Liver (tissue), 9 donors: ENCODE results near the gene HTATSF1. TPM values are rescaled to one million over a fixed set of nuclear protein-coding genes. Genes with fewer than 3 reads are reported as not detected.

Experiments
- DNase-seq: peaks from one replicate; pipeline ENCODE4 v3.0.0-alpha.2; 2017; ENCODE audit warnings: low spot score
- H3K27ac ChIP-seq, 2 donors: one replicate each; pipeline ENCODE4 v1.7.0; 2013; ENCODE audit warnings: inconsistent platforms in 2 of 2, low read length in 2 of 2, control low read depth in 1 of 2, low read depth in 1 of 2, mild to moderate bottlenecking in 1 of 2
- H3K27me3 ChIP-seq, 4 donors: one replicate each; pipeline versions ENCODE4 v1.6.1 to v1.7.0; 2013; ENCODE audit warnings: low read length in 3 of 4, inconsistent platforms in 1 of 4, mild to moderate bottlenecking in 1 of 4, moderate library complexity in 1 of 4; ENCODE audit not compliant: control insufficient read depth in 4 of 4, insufficient read depth in 4 of 4
- H3K36me3 ChIP-seq, 4 donors: one replicate each; pipeline versions ENCODE4 v1.6.1 to v1.7.0; 2013; ENCODE audit warnings: low read length in 3 of 4, mild to moderate bottlenecking in 3 of 4, low read depth in 1 of 4, moderate library complexity in 1 of 4; ENCODE audit not compliant: control insufficient read depth in 4 of 4, insufficient read depth in 3 of 4
- H3K4me1 ChIP-seq, 4 donors: one replicate each; pipeline versions ENCODE4 v1.6.1 to v1.7.0; 2013; ENCODE audit warnings: low read length in 3 of 4, mild to moderate bottlenecking in 3 of 4, moderate library complexity in 1 of 4; ENCODE audit not compliant: control insufficient read depth in 4 of 4, insufficient read depth in 4 of 4
- H3K4me3 ChIP-seq, 3 donors: one replicate each; pipeline versions ENCODE4 v1.6.1 to v1.7.0; 2013; ENCODE audit warnings: low read length in 3 of 3, control low read depth in 1 of 3, low read depth in 1 of 3, mild to moderate bottlenecking in 1 of 3
- H3K9ac ChIP-seq, 2 donors: one replicate each; pipeline ENCODE4 v1.7.0; 2013; ENCODE audit warnings: low read length in 2 of 2, mild to moderate bottlenecking in 2 of 2, moderate library complexity in 2 of 2, control low read depth in 1 of 2, low read depth in 1 of 2
- H3K9me3 ChIP-seq, 4 donors: one replicate each; pipeline versions ENCODE4 v1.6.1 to v1.7.0; 2013; ENCODE audit warnings: low read length in 3 of 4; ENCODE audit not compliant: control insufficient read depth in 4 of 4
- EGR1 ChIP-seq, 2 donors: IDR thresholded peaks; 2 replicates each; pipeline ENCODE4 v1.6.1; 2016 to 2018; ENCODE audit warnings: antibody characterized with exemption in 2 of 2, low read depth in 2 of 2
- FOXA1 ChIP-seq: IDR thresholded peaks from 2 replicates; pipeline ENCODE4 v1.6.1; 2016; ENCODE audit warnings: antibody characterized with exemption
- FOXA2 ChIP-seq: IDR thresholded peaks from 2 replicates; pipeline ENCODE4 v1.6.1; 2016; ENCODE audit warnings: antibody characterized with exemption
- GABPA ChIP-seq, 2 donors: IDR thresholded peaks in 1 of 2; conservative IDR thresholded peaks in 1 of 2; 2 replicates each; pipeline ENCODE4 v1.6.1; 2016; ENCODE audit warnings: antibody characterized with exemption in 2 of 2, mild to moderate bottlenecking in 1 of 2, moderate library complexity in 1 of 2
- HNF4A ChIP-seq, 2 donors: conservative IDR thresholded peaks; 2 replicates each; pipeline ENCODE4 v1.6.1; 2016; ENCODE audit warnings: antibody characterized with exemption in 2 of 2, mild to moderate bottlenecking in 2 of 2
- HNF4G ChIP-seq: IDR thresholded peaks from 2 replicates; pipeline ENCODE4 v1.6.1; 2016; ENCODE audit warnings: antibody characterized with exemption
- JUND ChIP-seq, 2 donors: IDR thresholded peaks; 2 replicates each; pipeline ENCODE4 v1.6.1; 2016; ENCODE audit warnings: antibody characterized with exemption in 2 of 2
- NR2F2 ChIP-seq: IDR thresholded peaks from 2 replicates; pipeline ENCODE4 v1.6.1; 2016; ENCODE audit warnings: antibody characterized with exemption
- RAD21 ChIP-seq, 2 donors: IDR thresholded peaks; 2 replicates each; pipeline ENCODE4 v1.6.1; 2016; ENCODE audit warnings: antibody characterized with exemption in 2 of 2, mild to moderate bottlenecking in 2 of 2
- RXRA ChIP-seq, 2 donors: IDR thresholded peaks; 2 replicates each; pipeline ENCODE4 v1.6.1; 2017 to 2018; ENCODE audit warnings: antibody characterized with exemption in 2 of 2, mild to moderate bottlenecking in 1 of 2
- SP1 ChIP-seq: IDR thresholded peaks from 2 replicates; pipeline ENCODE4 v1.6.1; 2018; ENCODE audit warnings: antibody characterized with exemption, mild to moderate bottlenecking
- TAF1 ChIP-seq: conservative IDR thresholded peaks from 2 replicates; pipeline ENCODE4 v1.6.1; 2016; ENCODE audit warnings: antibody characterized with exemption, mild to moderate bottlenecking
- YY1 ChIP-seq: IDR thresholded peaks from 2 replicates; pipeline ENCODE4 v1.6.1; 2016; ENCODE audit warnings: antibody characterized with exemption, mild to moderate bottlenecking
- WGBS: extraction: QIAGEN DNeasy Blood & Tissue Kit; methylation state at CpG from one replicate; pipeline ENCODE4 v1.1.7; 2013; 5-methylcytosine and 5-hydroxymethylcytosine counted together
- polyA plus RNA-seq, 2 donors: library from polyadenylated mRNA; stranded (reverse) in 1 of 2; unstranded in 1 of 2; fragments of 200-250 nt in 1 of 2; fragments of >200 nt in 1 of 2; fragmentation: Nextera tagmentation in 1 of 2; extraction: Ambion mirVana in 1 of 2; gene quantifications; one replicate each; pipeline versions ENCODE4 v1.2.1 to v1.2.3, GENCODE V29; 2013 to 2015
- total RNA-seq, 2 donors: library from RNA; depleted of rRNA; stranded (reverse); fragments of >200 nt; gene quantifications; one replicate each; pipeline ENCODE4 v1.2.3, GENCODE V29; 2014
- TF ChIP-seq, protein P1 (sequence below): fragments of 150-350 bp; IDR thresholded peaks from 2 replicates; pipeline ENCODE4 v1.5.1; 2017; ENCODE audit warnings: improper control_type of control experiment, low read depth, low read length; ENCODE audit not compliant: missing input control
- TF ChIP-seq, protein P2 (sequence below): IDR thresholded peaks from 2 replicates; pipeline ENCODE4 v1.6.1; 2016; ENCODE audit warnings: antibody characterized with exemption
- TF ChIP-seq, protein P3 (sequence below): IDR thresholded peaks from 2 replicates; pipeline ENCODE4 v1.6.1; 2016; ENCODE audit warnings: antibody characterized with exemption
- TF ChIP-seq, protein P4 (sequence below): IDR thresholded peaks from 2 replicates; pipeline ENCODE4 v1.6.1; 2016; ENCODE audit warnings: antibody characterized with exemption, mild to moderate bottlenecking
- donor health status: healthy.
- donor health status: healthy.
- donor health status: healthy.
- donor health status: healthy.
- donor health status: healthy.

HTATSF1 gene
- total and polyA plus RNA-seq, 4 donors: 12.5 to 35.7 (median 14.1) TPM

DNA sequence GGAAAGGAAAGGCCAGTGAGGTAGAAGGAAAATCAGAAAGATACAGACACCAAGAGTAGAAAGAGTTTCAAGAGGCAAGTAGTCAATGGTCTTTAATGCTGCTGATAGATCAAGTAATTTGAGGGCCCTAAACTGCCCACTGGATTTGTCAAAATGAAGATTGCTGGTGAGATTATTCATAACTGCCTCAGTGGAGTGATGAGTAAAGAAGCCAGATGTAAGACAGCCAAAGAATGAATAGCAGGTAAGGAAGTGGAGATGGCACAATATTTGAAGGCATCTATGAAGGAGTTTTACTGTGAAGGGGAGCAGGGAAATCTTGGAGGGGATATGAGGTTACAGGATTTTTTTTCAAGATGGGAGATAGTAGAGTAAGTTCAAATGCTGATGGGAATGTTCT is 49.4 kb upstream of the HTATSF1 start (continued):
- TF ChIP-seq, protein P1, sequence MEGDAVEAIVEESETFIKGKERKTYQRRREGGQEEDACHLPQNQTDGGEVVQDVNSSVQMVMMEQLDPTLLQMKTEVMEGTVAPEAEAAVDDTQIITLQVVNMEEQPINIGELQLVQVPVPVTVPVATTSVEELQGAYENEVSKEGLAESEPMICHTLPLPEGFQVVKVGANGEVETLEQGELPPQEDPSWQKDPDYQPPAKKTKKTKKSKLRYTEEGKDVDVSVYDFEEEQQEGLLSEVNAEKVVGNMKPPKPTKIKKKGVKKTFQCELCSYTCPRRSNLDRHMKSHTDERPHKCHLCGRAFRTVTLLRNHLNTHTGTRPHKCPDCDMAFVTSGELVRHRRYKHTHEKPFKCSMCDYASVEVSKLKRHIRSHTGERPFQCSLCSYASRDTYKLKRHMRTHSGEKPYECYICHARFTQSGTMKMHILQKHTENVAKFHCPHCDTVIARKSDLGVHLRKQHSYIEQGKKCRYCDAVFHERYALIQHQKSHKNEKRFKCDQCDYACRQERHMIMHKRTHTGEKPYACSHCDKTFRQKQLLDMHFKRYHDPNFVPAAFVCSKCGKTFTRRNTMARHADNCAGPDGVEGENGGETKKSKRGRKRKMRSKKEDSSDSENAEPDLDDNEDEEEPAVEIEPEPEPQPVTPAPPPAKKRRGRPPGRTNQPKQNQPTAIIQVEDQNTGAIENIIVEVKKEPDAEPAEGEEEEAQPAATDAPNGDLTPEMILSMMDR: no peak
- TF ChIP-seq FOXA1: no peak
- TF ChIP-seq, protein P2, sequence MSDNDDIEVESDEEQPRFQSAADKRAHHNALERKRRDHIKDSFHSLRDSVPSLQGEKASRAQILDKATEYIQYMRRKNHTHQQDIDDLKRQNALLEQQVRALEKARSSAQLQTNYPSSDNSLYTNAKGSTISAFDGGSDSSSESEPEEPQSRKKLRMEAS: no peak
- TF ChIP-seq RXRA (IDR thresholded peaks at IDR 0.05): no peak
- TF ChIP-seq SP1: no peak
- TF ChIP-seq RAD21 (IDR thresholded peaks at IDR 0.05): no peak
- no peak for TF ChIP-seq FOXA2
- no peak for TF ChIP-seq HNF4A (conservative IDR thresholded peaks at IDR 0.05)
- no peak for TF ChIP-seq HNF4G

DNA sequence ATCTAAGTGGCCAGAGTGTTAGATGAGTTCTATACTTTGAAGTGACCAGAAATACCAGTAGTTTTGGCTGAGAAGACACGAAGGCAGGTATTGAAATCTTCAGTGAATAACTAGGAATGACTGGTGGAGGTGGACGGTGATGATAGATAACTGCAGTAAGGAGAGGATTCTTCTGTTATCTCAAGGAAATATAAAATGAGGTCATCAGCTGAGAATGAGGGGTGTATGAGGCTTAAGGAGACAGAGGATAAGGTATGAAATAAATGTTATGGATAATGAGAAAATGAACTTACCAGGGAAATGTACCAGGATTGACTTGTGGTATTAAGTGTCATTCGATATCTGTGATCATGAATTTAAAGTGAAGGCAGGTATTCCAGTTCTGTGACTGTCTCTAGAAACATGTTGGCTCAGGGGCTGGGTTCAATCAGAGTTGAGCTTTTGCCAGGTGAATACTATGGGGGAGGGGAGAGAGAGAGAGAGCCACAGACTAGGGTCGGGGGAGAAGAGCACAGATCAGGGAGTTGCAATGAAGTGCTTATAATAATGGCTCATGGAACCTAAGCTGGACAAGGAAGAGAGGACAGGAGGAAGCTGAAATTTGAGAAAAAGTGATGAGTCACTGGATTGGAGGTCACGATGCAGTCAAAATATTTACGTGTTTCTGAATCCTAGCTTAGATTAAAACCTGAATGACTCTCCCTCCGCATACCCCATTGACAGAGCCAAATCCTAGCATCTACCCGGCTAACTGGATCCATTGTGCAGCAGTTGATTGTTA is 47.2 kb upstream of the HTATSF1 start:
- Histone ChIP-seq H3K4me3 (no peak overlapping the region), H3K9ac (no peak overlapping the region), H3K27me3 (no peaks in the 10 kb centered on the region), H3K4me1 (no peaks in the 10 kb centered on the region), H3K9me3 (no peaks in the 10 kb centered on the region), H3K36me3 (no peaks in the 10 kb centered on the region), H3K27ac (no peak overlapping the region)
- 54% methylated on average over 8 of the region's 8 CpGs for WGBS
- no peak for TF ChIP-seq FOXA1
- no peak for TF ChIP-seq GABPA (IDR thresholded peaks at IDR 0.05 in 1 of 2, conservative IDR thresholded peaks at IDR 0.05 in 1 of 2)
- TF ChIP-seq, protein P1: no peak
- no peak for TF ChIP-seq RAD21 (IDR thresholded peaks at IDR 0.05)
- DNase-seq: no peak

DNA sequence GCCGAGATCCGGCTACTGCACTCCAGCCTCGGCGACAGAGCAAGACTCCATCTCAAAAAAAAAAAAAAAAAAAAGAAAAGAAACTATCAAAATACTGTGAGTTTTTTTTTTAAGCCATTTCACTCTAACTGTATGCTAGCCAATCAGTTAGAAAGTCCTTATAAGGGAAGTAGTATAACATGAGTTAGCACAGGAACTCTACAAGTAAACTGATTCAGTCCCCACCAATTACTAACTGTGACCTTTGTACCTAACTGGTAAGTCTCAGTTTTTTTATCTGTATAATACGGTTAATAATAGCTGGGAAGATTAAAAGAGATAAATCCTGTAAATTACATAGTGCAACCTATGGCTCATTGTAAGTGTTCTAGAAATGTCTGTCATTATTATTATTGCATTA is 44.8 kb upstream of the HTATSF1 start:
- no peak overlapping the region for H3K9ac ChIP-seq
- no peak overlapping the region for H3K4me3 ChIP-seq
- H3K27ac ChIP-seq: no peak overlapping the region
- no peak for DNase-seq
- no peaks in the 10 kb centered on the region for H3K4me1 ChIP-seq
- no peaks in the 10 kb centered on the region for H3K9me3 ChIP-seq
- peaks cover 0 to 2% (median 0%) of the 10 kb centered on the region in 4 donors for H3K27me3 ChIP-seq
- H3K36me3 ChIP-seq: no peaks in the 10 kb centered on the region
- WGBS: 90% methylated on average over 5 of the region's 5 CpGs
- TF ChIP-seq, protein P2: no peak
- TF ChIP-seq GABPA (IDR thresholded peaks at IDR 0.05 in 1 of 2, conservative IDR thresholded peaks at IDR 0.05 in 1 of 2): no peak
- TF ChIP-seq HNF4A (conservative IDR thresholded peaks at IDR 0.05): no peak
- TF ChIP-seq NR2F2: no peak
- TF ChIP-seq, protein P3, sequence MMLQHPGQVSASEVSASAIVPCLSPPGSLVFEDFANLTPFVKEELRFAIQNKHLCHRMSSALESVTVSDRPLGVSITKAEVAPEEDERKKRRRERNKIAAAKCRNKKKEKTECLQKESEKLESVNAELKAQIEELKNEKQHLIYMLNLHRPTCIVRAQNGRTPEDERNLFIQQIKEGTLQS: no peak
- no peak for TF ChIP-seq RXRA (IDR thresholded peaks at IDR 0.05)
- TF ChIP-seq YY1: no peak
- TF ChIP-seq HNF4G: no peak
- TF ChIP-seq FOXA1: no peak
- TF ChIP-seq, protein P1: no peak
- TF ChIP-seq SP1: no peak
- TF ChIP-seq EGR1 (IDR thresholded peaks at IDR 0.05; ENCODE audit: low read depth in 2 of 2): no peak
- TF ChIP-seq TAF1: no peak
- TF ChIP-seq, protein P4, sequence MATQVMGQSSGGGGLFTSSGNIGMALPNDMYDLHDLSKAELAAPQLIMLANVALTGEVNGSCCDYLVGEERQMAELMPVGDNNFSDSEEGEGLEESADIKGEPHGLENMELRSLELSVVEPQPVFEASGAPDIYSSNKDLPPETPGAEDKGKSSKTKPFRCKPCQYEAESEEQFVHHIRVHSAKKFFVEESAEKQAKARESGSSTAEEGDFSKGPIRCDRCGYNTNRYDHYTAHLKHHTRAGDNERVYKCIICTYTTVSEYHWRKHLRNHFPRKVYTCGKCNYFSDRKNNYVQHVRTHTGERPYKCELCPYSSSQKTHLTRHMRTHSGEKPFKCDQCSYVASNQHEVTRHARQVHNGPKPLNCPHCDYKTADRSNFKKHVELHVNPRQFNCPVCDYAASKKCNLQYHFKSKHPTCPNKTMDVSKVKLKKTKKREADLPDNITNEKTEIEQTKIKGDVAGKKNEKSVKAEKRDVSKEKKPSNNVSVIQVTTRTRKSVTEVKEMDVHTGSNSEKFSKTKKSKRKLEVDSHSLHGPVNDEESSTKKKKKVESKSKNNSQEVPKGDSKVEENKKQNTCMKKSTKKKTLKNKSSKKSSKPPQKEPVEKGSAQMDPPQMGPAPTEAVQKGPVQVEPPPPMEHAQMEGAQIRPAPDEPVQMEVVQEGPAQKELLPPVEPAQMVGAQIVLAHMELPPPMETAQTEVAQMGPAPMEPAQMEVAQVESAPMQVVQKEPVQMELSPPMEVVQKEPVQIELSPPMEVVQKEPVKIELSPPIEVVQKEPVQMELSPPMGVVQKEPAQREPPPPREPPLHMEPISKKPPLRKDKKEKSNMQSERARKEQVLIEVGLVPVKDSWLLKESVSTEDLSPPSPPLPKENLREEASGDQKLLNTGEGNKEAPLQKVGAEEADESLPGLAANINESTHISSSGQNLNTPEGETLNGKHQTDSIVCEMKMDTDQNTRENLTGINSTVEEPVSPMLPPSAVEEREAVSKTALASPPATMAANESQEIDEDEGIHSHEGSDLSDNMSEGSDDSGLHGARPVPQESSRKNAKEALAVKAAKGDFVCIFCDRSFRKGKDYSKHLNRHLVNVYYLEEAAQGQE: no peak
- TF ChIP-seq FOXA2: no peak
- TF ChIP-seq JUND (IDR thresholded peaks at IDR 0.05): no peak
